Activated CD8-positive, alpha-beta memory T cell treated with anti-CD3 and anti-CD28 coated beads, Interleukin-2, amount 50 U/mL, for 4 hours (primary cell): Measurements from ENCODE around the gene CEP164.

ENCODE experiments used
- DNase-seq: peaks from one replicate; pipeline ENCODE4 v3.0.0-alpha.2; 2020

The CEP164 gene

GRCh38 chr11:117327567-117328374 is at the start of gene CEP164:
CEP164 (plus strand) TSS chr11:117327854; CDS start chr11:117338587, 10,733 bp downstream.
- peak; percentile 94 for DNase-seq

DNA sequence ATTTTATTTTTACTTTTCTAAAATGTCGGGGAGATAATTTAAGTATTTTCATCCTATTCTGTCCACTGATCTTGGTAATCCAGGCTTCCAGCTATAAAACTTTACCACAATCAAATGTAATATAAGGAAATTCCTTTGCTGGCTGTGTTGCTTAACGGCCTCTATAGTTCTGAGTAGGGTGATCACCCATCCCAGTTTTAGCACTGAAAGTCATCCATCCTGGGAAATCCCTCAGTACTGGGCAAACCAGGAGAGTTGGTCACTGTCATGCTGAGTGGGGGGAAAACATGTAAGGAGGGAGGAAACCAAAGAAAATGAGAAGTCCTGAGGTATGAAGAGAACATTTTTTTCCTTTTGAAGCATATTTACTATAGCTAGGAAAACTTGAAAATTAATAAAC is 49.3 kb upstream of the CEP164 start:
- no peak for DNase-seq

DNA sequence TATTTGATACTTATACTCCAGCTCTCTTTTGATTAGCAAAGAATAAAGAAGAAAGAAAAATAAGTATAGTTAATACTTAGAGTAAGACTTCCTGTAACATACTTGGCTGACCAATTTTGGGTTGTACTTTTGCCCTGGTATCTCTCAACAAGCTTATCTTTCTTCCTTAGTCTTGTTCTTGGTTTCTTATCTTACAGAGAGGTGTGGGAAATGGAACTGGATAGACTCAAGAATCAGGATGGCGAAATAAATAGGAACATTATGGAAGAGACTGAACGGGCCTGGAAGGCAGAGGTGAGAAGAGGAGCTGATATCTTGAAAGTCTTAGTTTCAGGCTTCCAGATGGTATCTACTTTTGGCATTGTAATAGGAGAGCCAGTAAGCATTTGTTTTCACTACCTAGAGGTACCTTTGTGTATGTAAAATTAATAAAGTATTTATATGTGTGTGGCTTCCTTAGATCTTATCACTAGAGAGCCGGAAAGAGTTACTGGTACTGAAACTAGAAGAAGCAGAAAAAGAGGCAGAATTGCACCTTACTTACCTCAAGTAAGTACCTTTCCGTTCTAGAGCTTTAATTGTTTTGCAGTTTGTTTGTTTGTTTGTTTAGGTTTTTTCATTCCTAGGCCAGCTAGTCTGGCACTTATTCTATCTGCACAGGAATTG is 47.8 kb upstream of the CEP164 start:
- DNase-seq = no peak

DNA sequence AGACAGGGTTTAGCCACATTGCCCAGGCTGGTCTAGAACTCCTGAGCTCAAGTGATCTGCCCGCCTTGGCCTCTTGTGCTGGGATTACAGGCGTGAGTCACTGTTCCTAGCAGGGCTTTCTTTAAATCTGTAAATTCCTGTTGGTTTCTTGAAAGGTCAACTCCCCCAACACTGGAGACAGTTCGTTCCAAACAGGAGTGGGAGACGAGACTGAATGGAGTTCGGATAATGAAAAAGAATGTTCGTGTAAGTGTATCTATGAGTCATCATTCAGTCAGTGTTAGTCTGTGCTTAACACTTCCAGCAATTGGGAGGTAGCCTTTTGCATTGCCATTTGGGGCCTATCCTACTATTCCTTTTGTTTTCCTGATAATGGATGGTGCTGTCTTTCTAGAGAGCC is 46.5 kb upstream of the CEP164 start:
- no peak for DNase-seq

- no peak for DNase-seq
Measured at GRCh38 chr11:117281869-117282268, 45.8 kb upstream of the CEP164 start.

DNA sequence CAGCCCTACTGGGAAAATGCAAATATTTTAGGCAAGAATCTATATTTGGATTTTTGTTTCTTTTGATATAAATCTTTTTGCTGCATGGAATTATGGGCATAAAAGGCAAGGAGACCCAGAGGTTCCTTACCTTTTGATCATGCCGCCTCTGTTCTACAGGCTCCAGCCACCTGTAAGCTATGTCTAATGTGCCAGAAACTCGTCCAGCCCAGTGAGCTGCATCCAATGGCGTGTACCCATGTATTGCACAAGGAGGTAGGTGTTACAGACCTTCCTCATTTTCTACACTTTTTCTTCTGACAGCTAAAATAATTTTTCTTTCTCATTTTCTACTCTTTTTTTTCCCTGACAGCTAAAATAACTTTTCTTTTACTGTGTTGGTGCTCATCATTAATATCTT is 44.7 kb upstream of the CEP164 start:
- no peak for DNase-seq

GRCh38 chr11:117284053-117284452 is 43.6 kb upstream of the CEP164 start:
- no peak for DNase-seq

DNA sequence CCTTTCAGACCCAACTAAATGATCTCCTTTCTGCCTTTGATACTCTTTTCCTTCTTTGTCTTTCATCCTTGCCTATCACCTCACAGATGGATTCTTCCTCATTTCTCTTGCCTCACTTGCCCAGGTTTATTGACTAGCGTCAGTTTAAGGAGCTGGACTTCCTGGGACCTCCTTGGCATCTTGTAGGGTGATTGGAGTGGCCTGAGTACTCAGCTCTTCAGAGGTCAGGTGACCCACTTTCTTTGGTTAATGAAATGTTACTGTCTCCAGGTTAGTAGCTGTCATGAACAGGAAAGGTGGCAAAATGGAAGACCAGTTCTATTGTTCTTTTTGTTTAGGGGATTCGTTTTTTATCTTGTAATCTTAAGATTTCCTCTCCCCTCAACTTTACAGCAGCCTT is 41.1 kb upstream of the CEP164 start:
- no peak for DNase-seq

- DNase-seq = no peak
Measured at GRCh38 chr11:117287668-117288067, 40.0 kb upstream of the CEP164 start.

DNA sequence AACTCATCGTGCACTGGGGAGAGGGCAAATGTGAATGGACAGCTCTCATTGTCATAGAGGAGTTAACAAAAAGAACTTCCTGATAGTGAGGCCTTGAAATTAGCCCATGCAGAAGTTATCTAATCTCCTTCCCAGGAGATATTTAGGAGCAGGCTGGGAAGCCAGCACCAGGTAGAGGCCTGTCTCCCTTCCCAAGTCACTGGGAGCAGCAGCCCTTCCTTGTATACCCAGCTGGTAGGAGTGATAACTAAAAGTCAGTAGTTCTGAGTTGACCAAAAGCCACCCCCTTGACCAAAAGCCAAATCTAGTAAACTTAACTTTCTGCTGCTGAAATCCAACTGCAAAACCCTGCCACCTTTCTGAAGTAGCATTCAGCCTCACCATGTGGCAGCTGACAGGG is 37.9 kb upstream of the CEP164 start:
- DNase-seq = no peak

DNA sequence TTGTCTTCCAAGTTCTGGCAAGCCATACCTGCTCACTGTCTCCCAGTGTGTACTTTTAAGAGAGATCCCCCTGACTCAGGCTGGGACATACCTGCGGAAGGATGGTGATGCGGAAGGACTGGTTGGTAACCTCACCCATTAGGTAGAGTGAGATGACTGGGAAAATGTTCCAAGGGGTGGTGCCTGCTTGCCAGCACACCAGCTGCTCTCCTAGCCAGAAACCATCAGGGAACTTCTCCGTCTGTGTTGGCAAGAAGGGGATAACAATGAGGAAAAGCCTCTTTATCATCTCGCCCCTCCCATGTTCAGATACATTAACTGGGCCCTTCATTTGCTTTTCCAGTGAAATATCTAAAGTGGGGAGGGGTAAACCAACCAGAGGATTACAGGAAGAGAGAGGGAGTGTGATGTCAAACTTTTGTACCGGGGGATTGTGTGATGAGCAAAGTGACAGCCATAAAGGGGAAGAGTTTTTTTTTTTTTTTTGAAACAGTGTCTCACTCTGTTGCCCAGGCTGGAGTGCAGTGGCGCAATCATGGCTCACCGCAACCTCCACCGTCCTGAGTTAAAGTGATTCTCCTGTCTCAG is 36.8 kb upstream of the CEP164 start, which contains the start of gene BACE1-AS:
TSS of gene BACE1-AS (plus strand) at position 538 of the 588 bp plus-strand sequence.
- no peak for DNase-seq

GRCh38 chr11:117292616-117293015 is 35.0 kb upstream of the CEP164 start:
- DNase-seq = no peak

- DNase-seq = no peak
Measured at GRCh38 chr11:117295438-117296137, 32.1 kb upstream of the CEP164 start.

- no peak for DNase-seq
Measured at GRCh38 chr11:117296881-117297280, 30.8 kb upstream of the CEP164 start.

- DNase-seq = no peak
Measured at GRCh38 chr11:117298195-117298594, 29.5 kb upstream of the CEP164 start.

DNA sequence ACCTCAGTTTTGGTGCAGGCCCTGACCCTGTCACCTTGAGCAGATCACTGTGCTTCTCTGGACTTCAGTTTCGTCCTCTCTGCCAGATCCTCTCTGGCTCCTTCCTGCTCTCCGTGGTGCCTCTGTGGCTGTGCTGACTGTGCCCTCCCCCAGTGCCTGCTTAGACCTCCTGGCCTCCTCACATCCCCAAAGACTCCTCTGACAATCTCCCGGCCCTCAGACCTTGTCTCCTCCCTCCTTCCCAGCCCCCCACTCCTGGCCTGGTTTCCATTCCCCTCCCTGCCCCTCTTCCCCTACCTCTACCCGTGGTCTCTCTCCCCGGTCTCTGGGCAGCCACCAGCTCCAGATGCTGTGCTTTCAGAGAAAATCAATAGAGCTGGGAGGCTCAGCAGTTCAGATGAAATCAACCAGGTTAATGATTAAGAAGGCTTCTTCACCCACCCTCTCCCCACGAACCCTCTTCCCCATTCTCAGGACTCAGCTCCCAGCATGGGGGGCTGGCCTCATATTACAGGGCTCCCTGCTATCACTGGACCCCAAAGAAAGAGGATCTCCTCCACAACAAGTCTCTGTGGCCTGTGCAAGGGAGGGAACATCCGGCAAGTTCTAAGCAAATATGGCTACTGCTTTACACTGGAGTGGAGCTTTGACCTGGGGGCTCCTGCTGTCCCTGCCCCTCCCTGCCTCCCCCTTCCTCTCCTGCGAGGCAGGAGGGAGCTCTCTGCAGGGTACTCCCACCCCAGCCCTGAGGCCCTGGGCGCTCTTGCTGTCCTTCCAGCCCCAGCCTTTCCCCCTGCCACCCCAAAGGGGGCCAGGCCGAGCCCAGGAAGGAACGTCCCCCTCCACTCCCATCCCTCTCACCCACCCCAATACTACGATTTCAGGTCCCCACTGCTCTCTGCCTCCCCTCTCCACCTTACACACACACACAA is 28.0 kb upstream of the CEP164 start:
- no peak for DNase-seq

- no peak for DNase-seq
Measured at GRCh38 chr11:117300283-117300663, 27.4 kb upstream of the CEP164 start.

- DNase-seq = no peak
Measured at GRCh38 chr11:117300773-117301172, 26.9 kb upstream of the CEP164 start.

GRCh38 chr11:117302228-117302627 is 25.4 kb upstream of the CEP164 start:
- no peak for DNase-seq

DNA sequence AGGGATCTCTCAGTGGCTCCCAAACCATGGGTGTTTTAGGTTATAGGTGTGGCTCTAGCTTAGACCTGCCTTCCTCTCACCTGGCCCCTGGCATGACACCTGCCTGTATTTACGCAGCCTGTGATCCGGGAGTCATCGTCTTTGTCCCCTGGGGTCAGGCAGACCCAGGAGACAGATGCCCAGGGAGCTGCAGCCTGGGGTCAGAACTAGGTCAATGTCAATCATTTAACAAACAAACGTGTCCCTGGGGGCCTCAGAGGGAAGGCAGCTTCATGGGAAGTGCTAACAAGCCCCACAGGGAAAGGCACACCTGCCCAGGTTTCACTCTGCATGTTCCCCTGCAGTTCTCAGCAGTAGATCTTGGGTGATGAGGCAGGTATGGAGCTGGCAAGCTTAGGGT is 24.6 kb upstream of the CEP164 start:
- no peak for DNase-seq

GRCh38 chr11:117303646-117304315 is 23.9 kb upstream of the CEP164 start:
- DNase-seq = no peak

DNA sequence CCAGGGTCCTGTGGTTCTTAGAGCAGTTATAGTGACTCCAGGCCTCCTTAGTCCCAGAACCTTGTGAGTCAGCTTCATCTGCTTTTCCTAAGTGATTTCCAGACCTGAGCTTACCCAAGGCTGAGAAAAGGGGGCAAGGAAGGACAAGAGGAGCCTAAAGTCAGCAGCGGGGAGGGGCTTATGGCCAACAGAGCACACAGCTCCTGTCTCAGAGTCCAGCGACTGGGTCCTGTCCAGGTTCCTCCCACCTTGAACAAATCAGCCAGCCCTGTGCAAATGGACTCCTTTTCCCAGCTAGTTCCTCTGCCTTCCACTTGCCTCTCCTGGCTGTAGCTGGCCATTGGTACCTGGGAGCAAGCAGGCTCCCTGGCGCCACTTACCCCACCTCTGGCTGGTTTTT is 22.5 kb upstream of the CEP164 start:
- no peak for DNase-seq
